Immature natural killer cell (primary cell): ENCODE measurements around the gene HIVEP1. TPM values are rescaled to one million over a fixed set of nuclear protein-coding genes. Genes with fewer than 3 reads are reported as not detected.

ENCODE experiments used
- DNase-seq, 3 donors: peaks; one replicate each; pipeline ENCODE4 v3.0.0; 2022; ENCODE audit warnings: mixed read lengths in 1 of 3
- H3K27ac Mint-ChIP-seq, 6 donors: one replicate each; pipeline ENCODE4 v1.8.0; 2020; ENCODE audit warnings: mixed read lengths in 6 of 6, mild to moderate bottlenecking in 5 of 6, inconsistent platforms in 4 of 6, moderate library complexity in 3 of 6
- H3K27me3 Mint-ChIP-seq, 3 donors: one replicate each; pipeline ENCODE4 v1.8.0; 2020 to 2021; ENCODE audit warnings: low read depth in 3 of 3, mild to moderate bottlenecking in 3 of 3, mixed read lengths in 3 of 3, moderate library complexity in 3 of 3, inconsistent platforms in 1 of 3
- H3K36me3 Mint-ChIP-seq, 3 donors: one replicate each; pipeline ENCODE4 v1.8.0; 2020; ENCODE audit warnings: mixed read lengths in 3 of 3, inconsistent platforms in 2 of 3, mild to moderate bottlenecking in 2 of 3
- H3K4me1 Mint-ChIP-seq, 2 donors: one replicate each; pipeline ENCODE4 v1.8.0; 2020; ENCODE audit warnings: inconsistent platforms in 2 of 2, mild to moderate bottlenecking in 2 of 2, mixed read lengths in 2 of 2, moderate library complexity in 1 of 2
- H3K4me3 Mint-ChIP-seq, 5 donors: one replicate each; pipeline ENCODE4 v1.8.0; 2020; ENCODE audit warnings: mild to moderate bottlenecking in 5 of 5, mixed read lengths in 5 of 5, inconsistent platforms in 3 of 5, moderate library complexity in 3 of 5
- H3K9me3 Mint-ChIP-seq, 6 donors: one replicate each; pipeline ENCODE4 v1.8.0; 2020; ENCODE audit warnings: mild to moderate bottlenecking in 6 of 6, mixed read lengths in 6 of 6, inconsistent platforms in 4 of 6, moderate library complexity in 3 of 6
- polyA plus RNA-seq, 3 donors: library from polyadenylated mRNA; unstranded; fragments of 300-500 nt; fragmentation: Illumina TruSeq; gene quantifications; one replicate each; pipeline ENCODE4 v1.2.3, GENCODE V29; 2021

The HIVEP1 gene
- polyA plus RNA-seq, 3 donors from 2014 or later, result 1.9 to 5.5 TPM; not detected in 1

GRCh38 chr6:12029979-12030737, 18.0 kb downstream of the HIVEP1 start:
- H3K4me1 Mint-ChIP-seq, result peaks cover 29 to 63% of the 10 kb centered on the region in 2 donors
- DNase-seq, result no peak
- peaks cover 15 to 23% (median 23%) of the 10 kb centered on the region in 3 donors for H3K36me3 Mint-ChIP-seq
- no peak overlapping the region for H3K27ac Mint-ChIP-seq
- peaks cover 4 to 16% (median 14%) of the 10 kb centered on the region in 6 donors for H3K9me3 Mint-ChIP-seq
- peaks cover 0 to 1% (median 0%) of the 10 kb centered on the region in 3 donors for H3K27me3 Mint-ChIP-seq
- H3K4me3 Mint-ChIP-seq, result no peak overlapping the region

- no peak for DNase-seq
- Mint-ChIP-seq H3K4me1 (peaks cover 28 to 66% of the 10 kb centered on the region in 2 donors), H3K9me3 (peaks cover 4 to 16% (median 14%) of the 10 kb centered on the region in 6 donors), H3K27ac (no peak overlapping the region), H3K27me3 (peaks cover 0 to 1% (median 0%) of the 10 kb centered on the region in 3 donors), H3K36me3 (peaks cover 15 to 21% (median 20%) of the 10 kb centered on the region in 3 donors), H3K4me3 (no peak overlapping the region)
Measured at GRCh38 chr6:12030993-12031550, 19.0 kb downstream of the HIVEP1 start.

GRCh38 chr6:12032783-12033573, 20.9 kb downstream of the HIVEP1 start:
- Mint-ChIP-seq H3K4me3 (peak overlapping the region in 1 of 5 donors; percentile 40), H3K9me3 (peaks cover 4 to 16% (median 14%) of the 10 kb centered on the region in 6 donors), H3K36me3 (peaks cover 13 to 18% (median 15%) of the 10 kb centered on the region in 3 donors), H3K4me1 (peaks cover 40 to 68% of the 10 kb centered on the region in 2 donors), H3K27me3 (peaks cover 0 to 1% (median 0%) of the 10 kb centered on the region in 3 donors), H3K27ac (peak overlapping the region in 1 of 6 donors; percentile 53)
- no peak for DNase-seq

GRCh38 chr6:12033770-12034169, 21.7 kb downstream of the HIVEP1 start:
- peaks cover 4 to 16% (median 14%) of the 10 kb centered on the region in 6 donors for H3K9me3 Mint-ChIP-seq
- peaks cover 0 to 3% (median 3%) of the 10 kb centered on the region in 3 donors for H3K27me3 Mint-ChIP-seq
- H3K27ac Mint-ChIP-seq, result no peak overlapping the region
- peaks cover 42 to 70% of the 10 kb centered on the region in 2 donors for H3K4me1 Mint-ChIP-seq
- H3K4me3 Mint-ChIP-seq, result no peak overlapping the region
- peaks cover 12 to 18% (median 15%) of the 10 kb centered on the region in 3 donors for H3K36me3 Mint-ChIP-seq
- DNase-seq, result no peak

GRCh38 chr6:12034349-12034748, 22.2 kb downstream of the HIVEP1 start:
- Mint-ChIP-seq H3K4me3 (no peak overlapping the region), H3K36me3 (peaks cover 6 to 15% (median 14%) of the 10 kb centered on the region in 3 donors), H3K27ac (peak overlapping the region in 1 of 6 donors; percentile 20)

GRCh38 chr6:12034837-12035236, 22.7 kb downstream of the HIVEP1 start:
- Mint-ChIP-seq H3K4me1 (peaks cover 42 to 78% of the 10 kb centered on the region in 2 donors), H3K36me3 (peaks cover 6 to 13% (median 12%) of the 10 kb centered on the region in 3 donors), H3K9me3 (peaks cover 3 to 15% (median 13%) of the 10 kb centered on the region in 6 donors), H3K27me3 (peaks cover 0 to 3% (median 3%) of the 10 kb centered on the region in 3 donors), H3K27ac (peak overlapping the region in 1 of 6 donors; percentile 20), H3K4me3 (no peak overlapping the region)
- no peak for DNase-seq

More at GRCh38 chr6:12034349-12034748, 22.2 kb downstream of the HIVEP1 start:
- no peak for DNase-seq
- Mint-ChIP-seq H3K4me1 (peaks cover 42 to 73% of the 10 kb centered on the region in 2 donors), H3K27me3 (peaks cover 0 to 3% (median 3%) of the 10 kb centered on the region in 3 donors), H3K9me3 (peaks cover 3 to 16% (median 14%) of the 10 kb centered on the region in 6 donors)

GRCh38 chr6:12036766-12037165, 24.7 kb downstream of the HIVEP1 start:
- Mint-ChIP-seq H3K36me3 (no peaks in the 10 kb centered on the region), H3K4me3 (no peak overlapping the region), H3K9me3 (peaks cover 0 to 2% (median 0%) of the 10 kb centered on the region in 6 donors), H3K27ac (peak overlapping the region in 1 of 6 donors; percentile 15), H3K4me1 (peaks cover 33 to 70% of the 10 kb centered on the region in 2 donors), H3K27me3 (peaks cover 0 to 3% (median 2%) of the 10 kb centered on the region in 3 donors)
- DNase-seq, result no peak

- DNase-seq, result no peak
- H3K4me3 Mint-ChIP-seq, result peak overlapping the region in 1 of 5 donors; percentile 33
- H3K36me3 Mint-ChIP-seq, result no peaks in the 10 kb centered on the region
- H3K27ac Mint-ChIP-seq, result no peak overlapping the region
- H3K27me3 Mint-ChIP-seq, result peaks cover 0 to 3% (median 2%) of the 10 kb centered on the region in 3 donors
- H3K4me1 Mint-ChIP-seq, result peaks cover 27 to 62% of the 10 kb centered on the region in 2 donors
- H3K9me3 Mint-ChIP-seq, result peaks cover 0 to 2% (median 0%) of the 10 kb centered on the region in 6 donors
Measured at GRCh38 chr6:12037798-12038197, 25.7 kb downstream of the HIVEP1 start.

GRCh38 chr6:12039540-12040459, 27.7 kb downstream of the HIVEP1 start:
- Mint-ChIP-seq H3K27ac (peak overlapping the region in 2 of 6 donors; percentile 46 to 48), H3K27me3 (peaks cover 0 to 3% (median 2%) of the 10 kb centered on the region in 3 donors), H3K9me3 (peaks cover 0 to 2% (median 0%) of the 10 kb centered on the region in 6 donors), H3K4me3 (no peak overlapping the region), H3K4me1 (peaks cover 22 to 48% of the 10 kb centered on the region in 2 donors), H3K36me3 (no peaks in the 10 kb centered on the region)
- no peak for DNase-seq

- peaks cover 18 to 53% of the 10 kb centered on the region in 2 donors for H3K4me1 Mint-ChIP-seq
Measured at GRCh38 chr6:12047304-12047703, 35.2 kb downstream of the HIVEP1 start.

GRCh38 chr6:12047792-12048432, 35.8 kb downstream of the HIVEP1 start:
- Mint-ChIP-seq H3K27ac (peak overlapping the region in 1 of 6 donors; percentile 1), H3K4me3 (no peak overlapping the region), H3K4me1 (peaks cover 24 to 59% of the 10 kb centered on the region in 2 donors), H3K36me3 (no peaks in the 10 kb centered on the region), H3K27me3 (peaks cover 0 to 1% (median 0%) of the 10 kb centered on the region in 3 donors), H3K9me3 (no peaks in the 10 kb centered on the region)
- no peak for DNase-seq

More at GRCh38 chr6:12047304-12047703, 35.2 kb downstream of the HIVEP1 start:
- Mint-ChIP-seq H3K9me3 (no peaks in the 10 kb centered on the region), H3K4me3 (no peak overlapping the region), H3K27ac (peak overlapping the region in 2 of 6 donors; percentile 1 to 19), H3K36me3 (no peaks in the 10 kb centered on the region), H3K27me3 (peaks cover 0 to 1% (median 0%) of the 10 kb centered on the region in 3 donors)
- DNase-seq, result no peak

- H3K4me1 Mint-ChIP-seq, result peaks cover 25 to 66% of the 10 kb centered on the region in 2 donors
- peaks cover 0 to 1% (median 0%) of the 10 kb centered on the region in 3 donors for H3K27me3 Mint-ChIP-seq
- DNase-seq, result no peak
- no peak overlapping the region for H3K4me3 Mint-ChIP-seq
- no peaks in the 10 kb centered on the region for H3K9me3 Mint-ChIP-seq
- H3K36me3 Mint-ChIP-seq, result no peaks in the 10 kb centered on the region
- peak overlapping the region in 5 of 6 donors; percentile 3 to 70 (median 23) for H3K27ac Mint-ChIP-seq
Measured at GRCh38 chr6:12048609-12049008, 36.5 kb downstream of the HIVEP1 start.
